Body of pancreas (tissue), 4 donors: ENCODE data around the gene RPTOR. TPM values are rescaled to one million over a fixed set of nuclear protein-coding genes. Genes with fewer than 3 reads are reported as not detected.

ENCODE experiments used
- ATAC-seq: fragments of 150-250 bp; one replicate; pipeline ENCODE4 v1.9.1; 2016
- DNase-seq, 4 donors: peaks; one replicate each; pipeline ENCODE4 v3.0.0-alpha.2; 2019
- H3K27ac ChIP-seq, 4 donors: fragments of 200-600 bp; sonication (generic); 1 replicate in 3 of 4; 2 replicates in 1 of 4; pipeline versions ENCODE4 v1.5.1 to v1.6.1; 2016 to 2019; ENCODE audit warnings: mild to moderate bottlenecking in 1 of 4, mixed read lengths in 1 of 4, moderate library complexity in 1 of 4
- H3K27me3 ChIP-seq, 2 donors: fragments of 200-600 bp; sonication (generic); one replicate each; pipeline ENCODE4 v1.6.0; 2016; ENCODE audit warnings: mild to moderate bottlenecking in 1 of 2
- H3K36me3 ChIP-seq, 2 donors: fragments of 200-600 bp; sonication (generic); replicated peaks in 1 of 2; 2 replicates each; pipeline ENCODE4 v1.5.1; 2016; ENCODE audit warnings: low read depth in 2 of 2; ENCODE audit not compliant: insufficient read depth in 1 of 2
- H3K4me1 ChIP-seq: fragments of 200-600 bp; sonication (generic); one replicate; pipeline ENCODE4 v1.6.0; 2016
- H3K4me3 ChIP-seq, 2 donors: fragments of 200-600 bp; sonication (generic); 1 replicate in 1 of 2; 2 replicates in 1 of 2; pipeline ENCODE4 v1.5.1; 2016 to 2019
- H3K9me3 ChIP-seq, 3 donors: fragments of 200-600 bp; sonication (generic); 1 replicate in 2 of 3; 2 replicates in 1 of 3; pipeline ENCODE4 v1.5.1; 2016
- CTCF ChIP-seq, 7 experiments: fragments of 450-650 bp in 4 of 7; fragments of 200-600 bp in 3 of 7; sonication (generic) in 3 of 7; IDR thresholded peaks; one replicate each; pipeline ENCODE4 v1.5.1; 2016 to 2019; ENCODE audit warnings: antibody characterized with exemption in 7 of 7
- POLR2A ChIP-seq, 3 donors: fragments of 450-650 bp; IDR thresholded peaks; one replicate each; pipeline ENCODE4 v1.6.1; 2016; ENCODE audit warnings: antibody characterized with exemption in 3 of 3, mild to moderate bottlenecking in 2 of 3
- WGBS, 2 donors: methylation state at CpG; one replicate each; pipeline ENCODE4 v1.1.5; 2017; 5-methylcytosine and 5-hydroxymethylcytosine counted together
- intact Hi-C: fragments of 100-400 bp; cut with DNase I; formaldehyde crosslinking; loops from one replicate; pipeline ENCODE4 v1.15.1; 2023
- total RNA-seq, 2 donors: library from RNA; depleted of rRNA; stranded (reverse); fragments of >200 nt; gene quantifications; one replicate each; pipeline ENCODE4 v1.1.0, GENCODE V29; 2016

RPTOR gene
- total RNA-seq, 2 donors from 2014 or later: 22.3 to 34.3 TPM

- TF ChIP-seq POLR2A (IDR thresholded peaks at IDR 0.05) (no peak), CTCF (IDR thresholded peaks at IDR 0.05) (no peak)
- intact Hi-C loops: no loop called here
- DNase-seq: no peak
- no peaks in the 10 kb centered on the region for H3K9me3 ChIP-seq
- H3K27me3 ChIP-seq: no peaks in the 10 kb centered on the region
- no peak overlapping the region for H3K27ac ChIP-seq
- ATAC-seq: no peak
- no peak overlapping the region for H3K4me3 ChIP-seq
- H3K36me3 ChIP-seq: no peaks in the 10 kb centered on the region
- peaks cover 5% of the 10 kb centered on the region for H3K4me1 ChIP-seq
- 83 to 92% methylated on average over 17 of the region's 17 CpGs for WGBS, 2 donors
Observed at GRCh38 chr17:80650751-80651518, 106.3 kb downstream of the RPTOR start.

- Histone ChIP-seq H3K27me3 (no peaks in the 10 kb centered on the region), H3K9me3 (no peaks in the 10 kb centered on the region), H3K4me3 (no peak overlapping the region), H3K4me1 (peaks cover 5% of the 10 kb centered on the region), H3K27ac (no peak overlapping the region), H3K36me3 (no peaks in the 10 kb centered on the region)
- WGBS, 2 donors: 90 to 91% methylated on average over 3 of the region's 3 CpGs
- DNase-seq (no peak), ATAC-seq (no peak)
- intact Hi-C loops: no loop called here
- TF ChIP-seq POLR2A (IDR thresholded peaks at IDR 0.05) (no peak), CTCF (IDR thresholded peaks at IDR 0.05) (no peak)
Observed at GRCh38 chr17:80652756-80653330, 108.2 kb downstream of the RPTOR start.

GRCh38 chr17:80653856-80654255, 109.2 kb downstream of the RPTOR start:
- Histone ChIP-seq H3K9me3 (no peaks in the 10 kb centered on the region), H3K4me3 (no peak overlapping the region), H3K27me3 (no peaks in the 10 kb centered on the region), H3K27ac (no peak overlapping the region), H3K4me1 (peaks cover 5% of the 10 kb centered on the region), H3K36me3 (no peaks in the 10 kb centered on the region)
- no peak for TF ChIP-seq CTCF (IDR thresholded peaks at IDR 0.05)
- TF ChIP-seq POLR2A (IDR thresholded peaks at IDR 0.05): no peak
- no peak for ATAC-seq
- DNase-seq: peak in 1 of 4 donors; percentile 24
- intact Hi-C loops: no loop called here
- WGBS, 2 donors: 50 to 64% methylated on average over 6 of the region's 6 CpGs

- Histone ChIP-seq H3K36me3 (no peaks in the 10 kb centered on the region), H3K27me3 (no peaks in the 10 kb centered on the region), H3K4me3 (no peak overlapping the region), H3K27ac (no peak overlapping the region), H3K9me3 (no peaks in the 10 kb centered on the region), H3K4me1 (peaks cover 5% of the 10 kb centered on the region)
- intact Hi-C loops: no loop called here
- ATAC-seq: no peak
- 93 to 94% methylated on average over 7 of the region's 7 CpGs for WGBS, 2 donors
- TF ChIP-seq CTCF (IDR thresholded peaks at IDR 0.05) (no peak), POLR2A (IDR thresholded peaks at IDR 0.05) (no peak)
- DNase-seq: no peak
Observed at GRCh38 chr17:80655608-80656007, 111.0 kb downstream of the RPTOR start.

GRCh38 chr17:80656590-80656989, 112.0 kb downstream of the RPTOR start:
- DNase-seq: no peak
- 87 to 88% methylated on average over 8 of the region's 8 CpGs for WGBS, 2 donors
- Histone ChIP-seq H3K9me3 (no peaks in the 10 kb centered on the region), H3K27me3 (no peaks in the 10 kb centered on the region), H3K27ac (no peak overlapping the region), H3K4me1 (peaks cover 5% of the 10 kb centered on the region), H3K36me3 (no peaks in the 10 kb centered on the region), H3K4me3 (no peak overlapping the region)
- ATAC-seq: no peak
- intact Hi-C loops: no loop called here
- TF ChIP-seq CTCF (IDR thresholded peaks at IDR 0.05): no peak
- no peak for TF ChIP-seq POLR2A (IDR thresholded peaks at IDR 0.05)
